Gastrocnemius medialis (tissue), 4 donors: ENCODE results near the gene CDH1. TPM values are rescaled to one million over a fixed set of nuclear protein-coding genes. Genes with fewer than 3 reads are reported as not detected.

Source experiments
- ATAC-seq, 2 donors: fragments of 150-250 bp; one replicate each; pipeline ENCODE4 v1.9.1; 2016
- DNase-seq, 2 donors: peaks; one replicate each; pipeline ENCODE4 v3.0.0-alpha.2; 2019
- H3K27ac ChIP-seq, 4 donors: fragments of 200-600 bp; sonication (generic); 1 replicate in 1 of 4; 2 replicates in 3 of 4; pipeline ENCODE4 v1.5.1; 2016 to 2018; ENCODE audit warnings: mild to moderate bottlenecking in 2 of 4, moderate library complexity in 1 of 4
- H3K27me3 ChIP-seq, 3 donors: fragments of 200-600 bp; sonication (generic) in 2 of 3; 1 replicate in 1 of 3; 2 replicates in 2 of 3; pipeline versions ENCODE4 v1.5.1 to v1.6.0; 2016 to 2019; ENCODE audit warnings: mild to moderate bottlenecking in 1 of 3, moderate library complexity in 1 of 3
- H3K36me3 ChIP-seq, 2 donors: fragments of 200-600 bp; sonication (generic) in 1 of 2; one replicate each; pipeline ENCODE4 v1.5.1; 2017 to 2018
- H3K4me1 ChIP-seq, 2 donors: fragments of 200-600 bp; sonication (generic) in 1 of 2; one replicate each; pipeline ENCODE4 v1.5.1; 2016 to 2017; ENCODE audit warnings: mild to moderate bottlenecking in 2 of 2
- H3K4me3 ChIP-seq, 4 donors: fragments of 200-600 bp; sonication (generic) in 3 of 4; 1 replicate in 1 of 4; 2 replicates in 3 of 4; pipeline ENCODE4 v1.5.1; 2016 to 2019; ENCODE audit warnings: mild to moderate bottlenecking in 2 of 4
- H3K9me3 ChIP-seq, 3 donors: fragments of 200-600 bp; sonication (generic) in 2 of 3; 1 replicate in 1 of 3; 2 replicates in 2 of 3; pipeline ENCODE4 v1.5.1; 2016 to 2019
- POLR2A ChIP-seq, 2 donors: fragments of 450-650 bp; IDR thresholded peaks; one replicate each; pipeline ENCODE4 v1.6.1; 2017; ENCODE audit warnings: antibody characterized with exemption in 2 of 2, mild to moderate bottlenecking in 2 of 2, moderate library complexity in 2 of 2
- in situ Hi-C, 4 donors: fragments of 200-750 bp; cut with MboI; loops; one replicate each; pipeline versions ENCODE4 v1.15.0 to v1.8.0; 2017; ENCODE audit warnings: low sequenced_read_pairs in 4 of 4
- intact Hi-C: fragments of 100-400 bp; cut with DNase I; formaldehyde crosslinking; loops from one replicate; pipeline ENCODE4 v1.15.1; 2023; ENCODE audit warnings: low total_unique reads
- total RNA-seq, 4 donors: library from RNA; depleted of rRNA; stranded (reverse); fragments of >200 nt; gene quantifications; one replicate each; pipeline versions ENCODE4 v1.1.0 to v1.2.3, GENCODE V29; 2016
- TF ChIP-seq, protein P1 (sequence below), 5 experiments: fragments of 450-650 bp in 3 of 5; fragments of 200-600 bp in 2 of 5; sonication (generic) in 2 of 5; IDR thresholded peaks in 4 of 5; conservative IDR thresholded peaks in 1 of 5; 1 replicate in 4 of 5; 2 replicates in 1 of 5; pipeline ENCODE4 v1.5.1; 2016 to 2019; ENCODE audit warnings: antibody characterized with exemption in 5 of 5, mild to moderate bottlenecking in 3 of 5, moderate library complexity in 3 of 5

CDH1 gene
- total RNA-seq, 4 donors from 2014 or later = 0.20 to 1.3 (median 0.20) TPM; not detected in 1

DNA sequence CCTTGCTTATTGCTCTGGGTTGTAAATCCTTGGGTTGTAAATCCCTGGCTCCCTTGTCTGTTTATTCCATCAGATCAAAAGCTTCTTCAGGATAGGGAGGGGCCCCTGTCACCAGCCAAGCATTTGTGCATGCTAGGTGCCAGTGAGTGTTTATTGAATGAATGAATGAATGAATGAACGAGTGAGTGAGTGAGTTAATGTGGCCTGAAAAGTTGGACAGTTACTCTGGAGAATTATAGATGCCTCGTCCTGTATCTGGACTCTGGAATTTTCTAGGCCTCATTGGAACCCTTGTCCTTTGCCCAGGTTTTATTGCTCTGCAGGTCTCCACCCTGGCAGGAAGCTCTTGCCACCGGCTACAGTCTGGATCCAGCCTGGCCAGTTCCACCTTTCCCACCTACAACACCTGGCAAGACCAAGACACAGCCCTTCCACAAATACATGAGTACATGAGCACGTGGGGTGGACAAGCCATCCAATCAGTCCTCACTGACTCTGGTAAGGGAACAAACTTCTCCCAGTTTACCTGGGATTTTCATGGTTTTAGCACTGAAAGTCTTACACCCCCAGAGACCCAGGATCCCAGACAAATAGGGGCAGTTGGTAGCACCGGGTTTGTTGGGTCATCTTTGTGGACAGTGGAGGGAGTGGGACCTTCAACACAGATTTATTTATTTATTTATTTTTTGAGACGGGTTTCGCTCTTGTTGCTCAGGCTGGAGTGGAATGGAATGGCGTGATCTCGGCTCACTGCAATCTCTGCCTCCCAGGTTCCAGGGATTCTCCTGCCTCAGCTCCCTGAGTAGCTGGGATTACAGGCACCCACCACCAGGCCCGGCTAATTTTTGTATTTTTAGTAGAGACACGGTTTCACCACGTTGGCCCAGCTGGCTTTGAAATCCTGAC, 14.7 kb upstream of the CDH1 start:
- H3K27ac ChIP-seq = no peak overlapping the region
- H3K27me3 ChIP-seq = peaks cover 0 to 6% (median 0%) of the 10 kb centered on the region in 3 donors
- ATAC-seq (no peak), DNase-seq (no peak)
- TF ChIP-seq, protein P1, sequence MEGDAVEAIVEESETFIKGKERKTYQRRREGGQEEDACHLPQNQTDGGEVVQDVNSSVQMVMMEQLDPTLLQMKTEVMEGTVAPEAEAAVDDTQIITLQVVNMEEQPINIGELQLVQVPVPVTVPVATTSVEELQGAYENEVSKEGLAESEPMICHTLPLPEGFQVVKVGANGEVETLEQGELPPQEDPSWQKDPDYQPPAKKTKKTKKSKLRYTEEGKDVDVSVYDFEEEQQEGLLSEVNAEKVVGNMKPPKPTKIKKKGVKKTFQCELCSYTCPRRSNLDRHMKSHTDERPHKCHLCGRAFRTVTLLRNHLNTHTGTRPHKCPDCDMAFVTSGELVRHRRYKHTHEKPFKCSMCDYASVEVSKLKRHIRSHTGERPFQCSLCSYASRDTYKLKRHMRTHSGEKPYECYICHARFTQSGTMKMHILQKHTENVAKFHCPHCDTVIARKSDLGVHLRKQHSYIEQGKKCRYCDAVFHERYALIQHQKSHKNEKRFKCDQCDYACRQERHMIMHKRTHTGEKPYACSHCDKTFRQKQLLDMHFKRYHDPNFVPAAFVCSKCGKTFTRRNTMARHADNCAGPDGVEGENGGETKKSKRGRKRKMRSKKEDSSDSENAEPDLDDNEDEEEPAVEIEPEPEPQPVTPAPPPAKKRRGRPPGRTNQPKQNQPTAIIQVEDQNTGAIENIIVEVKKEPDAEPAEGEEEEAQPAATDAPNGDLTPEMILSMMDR (IDR thresholded peaks at IDR 0.05 in 4 of 5, conservative IDR thresholded peaks at IDR 0.05 in 1 of 5) = no peak
- TF ChIP-seq POLR2A (IDR thresholded peaks at IDR 0.05) = no peak
- no peaks in the 10 kb centered on the region for H3K4me1 ChIP-seq
- intact Hi-C loops = no loop called here
- no peaks in the 10 kb centered on the region for H3K36me3 ChIP-seq
- no peak overlapping the region for H3K4me3 ChIP-seq
- in situ Hi-C loops = no loop called here
- no peaks in the 10 kb centered on the region for H3K9me3 ChIP-seq

DNA sequence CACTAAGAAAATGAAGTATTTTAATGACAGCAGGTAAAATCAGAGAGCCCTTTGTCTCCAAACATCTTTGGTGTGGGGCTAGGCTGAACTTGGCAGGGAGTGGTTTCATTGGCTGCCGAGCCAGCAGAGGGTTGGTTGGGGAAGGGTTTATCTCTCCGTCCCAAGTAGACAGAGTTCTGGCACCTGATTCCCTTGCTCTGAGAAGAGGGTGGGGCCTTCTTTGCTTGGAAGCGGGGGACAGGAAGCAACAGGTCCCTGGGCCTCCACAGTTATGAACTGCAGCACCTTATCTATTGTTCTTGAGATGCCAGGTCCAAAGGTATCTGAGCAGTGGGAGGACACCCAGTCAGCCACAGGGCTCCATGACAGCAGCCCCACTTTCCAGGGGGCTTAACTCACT, 12.3 kb upstream of the CDH1 start:
- H3K4me1 ChIP-seq = no peaks in the 10 kb centered on the region
- intact Hi-C loops = no loop called here

DNA sequence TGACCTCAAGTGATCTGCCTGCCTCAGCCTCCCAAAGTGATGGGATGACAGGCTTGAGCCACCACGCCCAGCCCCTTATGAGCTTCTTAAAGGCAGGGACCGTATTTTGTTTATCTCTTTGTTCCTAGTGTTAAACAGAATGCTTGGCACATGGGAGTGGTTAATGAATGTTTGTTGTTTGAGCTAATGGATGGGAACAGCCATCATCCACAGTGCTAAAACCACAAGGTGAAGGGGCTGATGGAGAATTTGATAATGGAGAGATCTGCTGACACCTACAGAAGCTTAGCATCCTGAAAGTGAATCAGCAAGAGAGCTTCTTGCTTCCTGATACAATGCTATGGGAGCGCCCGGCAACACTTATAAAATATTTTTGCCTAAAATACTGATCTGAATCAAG, 8.6 kb upstream of the CDH1 start:
- H3K36me3 ChIP-seq = no peaks in the 10 kb centered on the region
- H3K27me3 ChIP-seq = peaks cover 0 to 6% (median 0%) of the 10 kb centered on the region in 3 donors
- H3K4me1 ChIP-seq = no peaks in the 10 kb centered on the region
- H3K9me3 ChIP-seq = no peaks in the 10 kb centered on the region
- no peak overlapping the region for H3K4me3 ChIP-seq
- intact Hi-C loops = no loop called here
- TF ChIP-seq POLR2A (IDR thresholded peaks at IDR 0.05) = no peak
- TF ChIP-seq, protein P1 (IDR thresholded peaks at IDR 0.05 in 4 of 5, conservative IDR thresholded peaks at IDR 0.05 in 1 of 5) = no peak
- ATAC-seq (no peak), DNase-seq (no peak)
- in situ Hi-C loops = no loop called here
- no peak overlapping the region for H3K27ac ChIP-seq

More for the DNA sequence above, 12.3 kb upstream of the CDH1 start:
- Histone ChIP-seq H3K27me3 (peaks cover 0 to 6% (median 0%) of the 10 kb centered on the region in 3 donors), H3K9me3 (no peaks in the 10 kb centered on the region), H3K27ac (no peak overlapping the region), H3K36me3 (no peaks in the 10 kb centered on the region), H3K4me3 (no peak overlapping the region)
- no peak for DNase-seq
- ATAC-seq = no peak
- in situ Hi-C loops = no loop called here
- no peak for TF ChIP-seq POLR2A (IDR thresholded peaks at IDR 0.05)
- TF ChIP-seq, protein P1 (IDR thresholded peaks at IDR 0.05 in 4 of 5, conservative IDR thresholded peaks at IDR 0.05 in 1 of 5) = no peak

DNA sequence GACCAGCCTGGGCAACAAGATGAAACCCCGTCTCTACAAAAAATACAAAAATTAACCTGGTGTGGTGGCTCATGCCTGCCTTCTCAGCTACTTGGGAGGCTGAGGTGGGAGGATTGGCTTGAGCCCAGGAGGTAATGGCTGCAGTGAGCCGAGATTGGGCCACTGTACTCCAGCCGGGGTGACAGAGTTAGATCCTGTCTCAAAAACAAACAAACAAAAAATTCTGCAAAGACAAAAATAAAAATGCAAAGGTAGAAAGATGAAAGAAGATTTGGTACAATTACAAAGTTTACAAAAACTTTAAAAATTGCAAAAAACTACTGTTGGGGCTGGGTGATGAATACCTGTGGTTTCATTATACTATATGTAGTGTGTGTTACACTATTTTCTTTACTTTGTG, 5.5 kb upstream of the CDH1 start:
- Histone ChIP-seq H3K36me3 (no peaks in the 10 kb centered on the region), H3K4me3 (no peak overlapping the region), H3K27ac (no peak overlapping the region), H3K4me1 (no peaks in the 10 kb centered on the region), H3K9me3 (no peaks in the 10 kb centered on the region), H3K27me3 (peaks cover 10 to 21% (median 14%) of the 10 kb centered on the region in 3 donors)
- ATAC-seq = no peak
- DNase-seq = no peak
- intact Hi-C loops (no loop called here), in situ Hi-C loops (no loop called here)
- no peak for TF ChIP-seq POLR2A (IDR thresholded peaks at IDR 0.05)
- TF ChIP-seq, protein P1 (IDR thresholded peaks at IDR 0.05 in 4 of 5, conservative IDR thresholded peaks at IDR 0.05 in 1 of 5) = no peak
